22Rv1 (cell line): ENCODE measurements around the gene SETDB1.

Experiments used
- CTCF ChIP-seq: fragments of 450-650 bp; IDR thresholded peaks from 2 replicates; pipeline ENCODE4 v1.5.1; 2017; ENCODE audit warnings: mild to moderate bottlenecking
- ZFX ChIP-seq: fragments of 450-650 bp; IDR thresholded peaks from 2 replicates; pipeline ENCODE4 v1.6.1; 2017; ENCODE audit warnings: antibody characterized with exemption, borderline replicate concordance

DNA sequence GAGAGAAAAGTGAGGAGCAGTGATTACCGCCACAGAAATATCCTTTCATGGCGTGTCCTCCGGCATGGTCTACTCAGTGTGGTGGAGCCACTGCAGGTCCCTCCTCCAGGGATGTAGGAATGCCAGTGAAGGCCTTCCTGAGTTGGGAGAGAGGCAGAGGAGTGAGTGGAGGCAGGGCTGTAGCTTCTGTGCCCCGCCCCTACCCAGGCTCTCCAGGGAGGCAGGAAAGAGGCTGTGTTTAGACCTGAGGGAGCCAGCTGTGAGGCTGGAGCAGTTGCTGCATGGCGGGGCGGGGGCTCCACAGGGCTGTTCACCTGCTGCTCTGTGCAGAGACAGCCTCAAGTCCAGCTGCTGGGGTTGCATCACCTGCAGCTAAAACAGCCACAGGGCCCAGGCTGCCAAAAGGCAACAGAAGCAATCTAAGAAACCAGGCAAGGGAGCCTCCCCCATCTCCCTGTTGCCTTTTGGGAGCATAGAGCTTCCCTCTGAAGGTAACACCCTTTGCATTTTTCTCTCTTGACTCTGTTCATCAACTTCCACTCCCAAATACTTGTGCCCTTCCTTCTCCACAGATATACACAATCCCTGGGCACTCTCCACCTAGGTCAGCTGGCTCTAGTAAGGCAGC is 55.1 kb downstream of the SETDB1 start:
- TF ChIP-seq CTCF: no peak
- no peak for TF ChIP-seq ZFX
